Purkinje cell (primary cell): ENCODE data around the gene FETUB. TPM values are rescaled to one million over a fixed set of nuclear protein-coding genes. Genes with fewer than 3 reads are reported as not detected.

ENCODE experiments used
- polyA plus RNA-seq: library from polyadenylated mRNA; unstranded; fragments of >200 nt; fragmentation: Nextera tagmentation; gene quantifications from 2 replicates; pipeline ENCODE4 v1.2.1, GENCODE V29; 2014

FETUB gene, protein sequence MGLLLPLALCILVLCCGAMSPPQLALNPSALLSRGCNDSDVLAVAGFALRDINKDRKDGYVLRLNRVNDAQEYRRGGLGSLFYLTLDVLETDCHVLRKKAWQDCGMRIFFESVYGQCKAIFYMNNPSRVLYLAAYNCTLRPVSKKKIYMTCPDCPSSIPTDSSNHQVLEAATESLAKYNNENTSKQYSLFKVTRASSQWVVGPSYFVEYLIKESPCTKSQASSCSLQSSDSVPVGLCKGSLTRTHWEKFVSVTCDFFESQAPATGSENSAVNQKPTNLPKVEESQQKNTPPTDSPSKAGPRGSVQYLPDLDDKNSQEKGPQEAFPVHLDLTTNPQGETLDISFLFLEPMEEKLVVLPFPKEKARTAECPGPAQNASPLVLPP
- not detected in 2 replicates for polyA plus RNA-seq

DNA sequence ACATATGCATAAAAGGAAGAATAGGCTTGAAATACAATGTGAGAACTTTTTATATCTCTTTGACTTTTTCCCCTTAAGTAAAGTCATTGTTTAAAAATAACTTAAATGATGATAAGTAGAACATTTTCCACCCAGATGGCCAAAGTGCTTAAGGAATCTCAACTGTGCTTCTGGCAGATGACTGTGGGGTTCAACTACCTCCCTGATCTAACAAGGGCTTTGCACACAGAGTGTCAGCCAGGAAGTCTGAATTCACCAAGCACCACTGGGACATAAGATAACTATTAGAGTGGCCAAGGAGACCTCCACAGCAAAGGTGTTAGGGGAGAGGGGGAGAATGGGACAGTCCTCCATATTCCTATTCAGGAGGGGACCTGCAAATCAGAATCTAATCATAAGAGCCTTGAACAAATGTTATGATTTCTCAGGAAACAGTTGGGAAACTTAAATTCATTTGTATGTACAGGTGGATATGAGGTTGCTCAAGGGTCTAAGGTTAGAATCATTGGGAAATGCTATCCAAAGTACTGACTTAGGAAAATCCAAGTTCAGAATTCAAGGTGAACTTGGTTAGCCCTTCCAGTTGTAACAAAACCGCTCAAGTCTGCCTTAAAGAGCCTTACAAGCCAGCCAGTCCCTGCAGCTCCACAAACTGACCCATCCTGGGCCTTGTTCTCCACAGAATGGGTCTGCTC is at the start of gene FETUB:
Gene FETUB, plus strand, starts transcription at position 622 of the 695 bp plus-strand sequence. Its CDS starts 62 bp downstream, at position 684.

DNA sequence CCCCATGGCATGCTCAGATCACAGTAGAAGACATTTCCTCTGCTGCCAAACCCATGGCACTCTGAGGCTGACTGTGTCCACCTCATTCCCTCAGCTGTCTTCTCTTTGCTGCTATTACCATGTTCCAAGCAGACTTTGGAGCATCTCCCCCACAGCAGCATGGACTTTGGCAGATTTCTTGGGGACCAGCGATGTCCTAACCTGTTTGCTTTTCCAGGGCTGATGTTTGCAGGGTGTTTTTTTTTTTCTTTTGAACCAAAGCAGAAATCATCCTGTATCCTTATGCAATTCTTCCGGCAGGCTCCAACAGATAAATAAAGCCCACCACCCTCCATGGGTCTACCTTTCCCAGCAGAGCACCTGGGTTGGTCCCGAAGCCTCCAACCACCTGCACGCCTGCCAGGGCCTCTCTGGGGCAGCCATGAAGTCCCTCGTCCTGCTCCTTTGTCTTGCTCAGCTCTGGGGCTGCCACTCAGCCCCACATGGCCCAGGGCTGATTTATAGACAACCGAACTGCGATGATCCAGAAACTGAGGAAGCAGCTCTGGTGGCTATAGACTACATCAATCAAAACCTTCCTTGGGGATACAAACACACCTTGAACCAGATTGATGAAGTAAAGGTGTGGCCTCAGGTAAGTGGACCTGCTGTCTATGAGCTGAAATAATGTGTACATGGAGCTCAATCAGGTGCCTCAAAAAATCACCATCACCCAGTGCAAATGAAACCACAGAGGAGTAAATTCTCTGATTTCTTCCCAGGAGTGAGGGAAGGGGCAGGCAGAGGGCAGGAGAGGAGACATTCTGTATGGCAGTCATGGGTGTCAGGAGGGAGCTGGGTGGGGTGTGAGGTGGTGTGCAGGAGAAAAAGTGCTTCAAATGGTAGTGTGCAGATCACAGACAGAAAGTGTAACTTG is 27.2 kb upstream of the FETUB start, which contains the start of gene AHSG:
Gene AHSG, plus strand, starts transcription at position 340 of the 916 bp plus-strand sequence. Its CDS starts 82 bp downstream, at position 422.

DNA sequence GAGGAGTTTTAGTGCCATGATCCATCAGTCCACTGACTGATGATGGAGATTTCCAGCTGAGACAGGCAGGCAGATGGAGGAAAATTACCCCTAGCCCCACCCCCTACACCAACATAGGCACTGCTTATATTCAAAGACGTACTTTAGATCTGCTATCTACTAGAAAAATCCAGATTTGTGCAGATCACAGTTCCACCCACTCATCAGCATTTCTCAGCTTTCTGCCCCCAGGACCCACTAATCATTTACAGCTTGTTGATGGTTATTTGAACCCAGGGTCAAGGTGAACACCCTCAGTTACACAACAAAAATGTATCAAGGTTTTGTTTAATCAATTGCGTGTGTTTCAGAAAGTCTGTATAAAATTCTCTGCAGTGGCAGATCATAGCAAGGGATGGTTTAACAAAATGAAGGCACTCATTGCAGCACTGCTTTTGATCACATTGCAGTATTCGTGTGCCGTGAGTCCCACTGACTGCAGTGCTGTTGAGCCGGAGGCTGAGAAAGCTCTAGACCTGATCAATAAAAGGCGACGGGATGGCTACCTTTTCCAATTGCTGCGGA is 25.5 kb downstream of the FETUB start, which contains the start of gene HRG:
Gene HRG, plus strand, starts transcription at position 390 of the 564 bp plus-strand sequence. Its CDS starts 18 bp downstream, at position 408.

Other genes starting within 250 kb of the FETUB start
- 1.8 and 3.2 TPM in 2 replicates for gene CRYGS, start 96.0 kb upstream of the FETUB start, polyA plus RNA-seq
- gene TBCCD1, start 73.1 kb upstream of the FETUB start, polyA plus RNA-seq: 6.0 and 8.7 TPM in 2 replicates
- gene DNAJB11, start 69.7 kb upstream of the FETUB start, polyA plus RNA-seq: 42.0 and 44.2 TPM in 2 replicates
- gene AHSG, start 27.3 kb upstream of the FETUB start, polyA plus RNA-seq: not detected in 2 replicates
- gene HRG, start 25.6 kb downstream of the FETUB start, polyA plus RNA-seq: not detected in 2 replicates
- not detected in 2 replicates for gene KNG1, start 77.0 kb downstream of the FETUB start, polyA plus RNA-seq
- 1,838 and 1,904 TPM in 2 replicates for gene EIF4A2, start 143.2 kb downstream of the FETUB start, polyA plus RNA-seq
- 17.5 and 18.9 TPM in 2 replicates for gene RFC4, start 166.1 kb downstream of the FETUB start, polyA plus RNA-seq
- gene ADIPOQ, start 202.3 kb downstream of the FETUB start, polyA plus RNA-seq: not detected in 2 replicates